Stimulated activated CD8-positive, alpha-beta memory T cell treated with anti-CD3 and anti-CD28 coated beads, Interleukin-12 subunit alpha, Interleukin-12 subunit beta, amount 100 ng/mL, for 4 hours (primary cell): ENCODE measurements around the gene VAMP1.
A peak's percentile ranks its signal among the peaks of the same experiment; 100 is the strongest.

Experiments
- DNase-seq: peaks from one replicate; pipeline ENCODE4 v3.0.0-alpha.2; 2020; ENCODE audit warnings: low read depth

Gene VAMP1

DNA sequence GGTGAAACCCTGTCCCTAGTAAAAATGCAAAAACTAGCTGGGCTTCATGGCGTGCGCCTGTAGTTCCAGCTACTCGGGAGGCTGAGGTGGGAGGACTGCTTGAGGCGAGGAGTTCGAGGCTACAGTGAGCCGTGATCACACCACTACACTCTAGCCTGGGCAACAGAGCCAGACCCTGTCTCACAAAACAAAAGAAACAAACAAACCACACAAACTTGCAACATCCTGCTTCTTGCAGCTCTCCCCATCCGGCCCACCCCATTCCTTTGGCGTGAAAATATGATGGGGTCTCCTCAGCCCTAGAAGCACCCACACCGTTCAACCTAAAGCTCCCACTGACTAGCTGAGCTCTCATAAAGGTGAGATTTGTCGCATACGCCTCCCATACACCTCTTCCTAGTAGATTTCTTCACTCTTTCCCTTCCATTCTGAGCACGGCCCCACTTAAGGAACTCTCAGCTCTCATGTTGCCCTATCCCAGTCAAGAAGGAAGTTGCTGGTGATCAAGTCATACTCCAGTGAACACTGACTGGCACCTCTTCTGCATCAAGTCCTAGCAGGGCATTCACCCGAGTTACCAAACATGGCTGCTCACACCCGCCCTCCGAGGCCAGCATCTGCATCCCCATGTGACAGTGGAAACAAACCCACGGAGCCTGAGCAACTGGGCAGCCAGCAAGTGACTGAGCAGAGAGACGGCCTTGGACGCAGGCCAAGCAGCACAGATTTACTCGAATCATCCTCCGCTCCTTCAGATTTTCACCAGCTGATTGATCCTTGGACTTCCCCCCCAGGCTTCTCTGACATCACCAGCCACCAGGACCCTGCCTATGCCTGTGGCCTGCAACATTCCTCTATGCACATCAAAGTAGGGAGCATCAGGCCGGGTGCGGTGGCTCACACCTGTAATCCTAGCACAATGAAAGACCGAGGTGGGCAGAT, 44.6 kb downstream of the VAMP1 start:
- DNase-seq: no peak

DNA sequence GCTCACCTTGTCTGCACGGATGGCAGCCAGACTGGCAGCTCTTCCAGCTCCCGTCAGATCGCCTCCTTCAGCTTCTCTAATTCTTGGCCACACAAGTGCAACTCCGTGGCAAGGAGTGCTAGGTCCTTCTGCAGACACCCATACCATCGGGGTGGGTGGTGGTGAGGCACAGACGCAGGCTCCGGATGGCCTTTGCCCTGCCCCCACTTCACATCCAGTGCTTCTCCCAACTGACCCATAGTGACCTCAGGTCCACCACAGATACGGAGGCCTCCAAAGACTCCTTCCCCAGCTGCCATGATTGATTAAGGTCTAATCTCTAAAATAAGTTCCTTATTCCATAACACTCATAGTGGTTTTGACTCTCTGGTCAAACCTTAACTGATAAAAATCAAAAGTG, 45.6 kb downstream of the VAMP1 start:
- DNase-seq: no peak

DNA sequence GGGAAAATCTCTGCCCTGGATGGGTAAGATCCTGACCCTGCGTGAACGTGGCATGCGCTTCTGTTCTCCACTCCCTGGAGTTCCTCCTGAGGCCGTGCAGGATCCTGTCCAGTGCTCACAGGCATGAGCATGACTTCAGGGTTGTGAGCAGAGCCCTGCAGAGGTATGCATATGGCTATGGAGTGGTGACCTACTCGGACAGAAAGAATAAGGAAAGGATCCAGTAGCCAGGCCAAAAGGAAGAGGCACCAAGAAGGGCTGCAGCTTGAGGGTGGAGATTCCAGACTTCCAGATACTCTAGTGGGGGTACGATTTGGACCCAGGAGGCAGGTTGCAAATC, 46.5 kb downstream of the VAMP1 start:
- no peak for DNase-seq

DNA sequence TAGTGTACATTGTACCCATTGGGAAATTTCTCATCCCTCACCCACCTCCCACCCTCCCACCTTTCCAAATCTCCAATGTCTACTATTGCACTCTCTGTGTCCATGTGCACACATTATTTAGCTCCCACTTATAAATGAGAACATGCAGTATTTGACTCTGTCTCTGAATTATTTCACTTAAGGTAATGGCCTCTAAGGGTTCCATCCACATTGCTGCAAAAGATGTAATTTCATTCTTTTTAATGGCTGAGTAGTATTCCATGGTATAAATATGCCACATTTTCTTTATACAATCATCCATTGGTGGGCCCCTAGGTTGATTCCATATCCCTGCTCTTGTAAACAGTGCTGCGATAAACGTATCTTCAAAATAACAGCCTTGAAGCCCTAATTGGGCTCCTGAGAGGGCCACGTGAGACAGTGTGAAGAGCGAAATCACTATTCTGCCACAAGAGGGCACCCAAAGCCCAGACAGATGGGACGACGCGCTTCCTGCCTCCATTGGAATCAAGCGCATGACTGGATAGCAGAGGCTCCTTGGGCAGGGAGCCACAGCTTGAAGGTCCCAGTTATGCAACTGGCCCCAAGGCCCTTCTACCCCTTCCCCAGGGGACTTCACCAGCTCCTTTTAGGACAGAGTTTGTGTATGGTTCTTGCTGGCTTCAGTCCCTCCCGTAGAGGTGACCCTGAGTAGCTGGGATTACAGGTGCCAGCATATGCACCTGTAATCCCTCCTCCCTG, 47.0 kb downstream of the VAMP1 start:
- DNase-seq: peak; percentile 47

DNA sequence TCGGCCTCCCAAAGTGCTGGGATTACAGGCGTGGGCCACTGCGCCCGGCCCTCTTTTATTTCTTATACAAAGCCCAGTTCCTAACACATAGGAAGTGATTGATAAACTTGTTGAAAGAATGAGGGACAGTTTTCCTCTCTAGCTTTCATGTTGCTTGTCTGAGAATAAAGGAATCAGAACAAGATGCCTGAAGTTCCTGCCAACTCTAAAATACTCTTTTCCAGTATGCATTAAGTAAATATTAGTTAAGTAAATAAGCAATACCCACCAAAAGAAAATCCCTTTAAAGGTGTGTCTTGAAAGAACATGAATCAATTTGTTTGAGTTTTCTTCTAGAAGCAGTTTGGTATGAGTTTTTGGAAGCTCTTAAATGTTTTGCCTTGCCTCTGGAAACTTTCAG, 50.1 kb downstream of the VAMP1 start:
- DNase-seq: no peak

DNA sequence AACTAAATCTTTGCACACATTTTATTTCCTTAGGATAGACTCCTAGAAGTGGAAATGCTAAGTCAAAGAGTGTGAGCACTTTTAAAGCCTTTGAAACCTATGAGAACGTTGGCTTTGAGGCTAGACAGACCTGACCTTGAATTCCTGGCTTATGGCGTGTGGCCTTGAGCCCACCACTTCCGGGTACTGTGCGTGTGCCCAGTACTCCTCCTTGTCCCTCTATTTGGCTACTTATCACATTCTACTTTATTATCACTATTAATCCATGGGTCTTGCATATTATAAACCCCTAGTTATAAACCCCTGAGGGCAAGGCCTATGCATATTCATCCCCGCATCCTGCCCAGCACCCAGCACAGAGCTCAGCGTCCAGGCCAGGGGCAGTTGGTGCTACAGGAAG, 51.7 kb downstream of the VAMP1 start:
- no peak for DNase-seq

DNA sequence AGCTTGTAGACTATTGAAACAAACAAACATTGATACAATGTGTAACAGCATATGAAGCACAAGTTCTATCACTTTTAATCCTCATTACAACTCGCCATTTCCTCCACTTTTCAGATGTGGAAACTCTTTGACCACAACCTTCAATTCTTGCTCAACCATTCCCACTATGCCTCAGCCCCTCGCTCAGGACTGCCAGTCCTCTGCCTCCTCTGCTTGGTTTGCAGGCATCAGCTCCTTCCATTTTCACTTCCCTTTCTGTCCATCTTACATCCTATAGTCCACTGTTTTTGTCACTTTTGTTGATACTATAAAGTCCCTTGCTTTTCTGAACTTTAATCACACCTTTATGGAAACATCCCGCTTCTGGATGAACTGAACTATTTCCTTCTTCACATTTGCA, 53.9 kb downstream of the VAMP1 start:
- no peak for DNase-seq
